GM10248 (cell line): Measurements from ENCODE around the gene ZNF664.

Source experiments
- CTCF ChIA-PET: fragments of 300-600 bp; sonication (Branson Sonifier 250); formaldehyde crosslinking; extraction: SDS; loops from one replicate; lab custom pipeline; 2021; ENCODE audit warnings: antibody characterized with exemption; lab: Yijun Ruan, JAX
- POLR2A ChIA-PET: fragments of 350-650 bp; sonication (Branson Sonifier 250); formaldehyde crosslinking; extraction: SDS; loops from one replicate; lab custom pipeline; 2020; ENCODE audit warnings: antibody characterized with exemption; lab: Yijun Ruan, JAX
- DNase-seq: peaks from one replicate; pipeline ENCODE4 v3.0.0; 2012; ENCODE audit errors: extremely low spot score
- CTCF ChIP-seq: IDR thresholded peaks from 2 replicates; pipeline ENCODE4 v1.5.1; 2012; ENCODE audit warnings: mild to moderate bottlenecking, low read depth; ENCODE audit errors: extremely low read depth, missing control alignments, control extremely low read depth

The ZNF664 gene

GRCh38 chr12:124049451-124050094, 76.6 kb downstream of the ZNF664 start:
- DNase-seq = no peak
- no peak for TF ChIP-seq CTCF
- ChIA-PET POLR2A (no interaction called here), CTCF (no interaction called here)

DNA sequence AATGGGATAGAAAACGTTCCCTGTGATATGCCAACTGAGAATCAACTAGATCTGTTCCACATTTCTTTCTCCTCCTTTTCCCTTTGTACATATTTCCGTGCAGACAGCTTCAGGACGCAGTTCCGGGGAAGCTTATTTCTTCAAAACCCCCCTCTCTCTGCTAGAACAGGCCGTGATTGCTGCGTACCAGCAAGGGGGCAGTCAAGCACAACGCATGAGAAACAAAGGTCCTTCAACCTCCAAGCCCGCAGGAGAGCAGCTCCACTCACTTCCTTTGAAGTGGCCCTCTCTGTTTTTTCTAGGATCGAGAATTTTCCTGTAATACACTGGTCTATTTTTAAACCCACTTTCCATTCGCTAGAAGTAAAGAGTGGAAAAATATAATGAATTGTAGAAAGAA, 80.8 kb downstream of the ZNF664 start:
- DNase-seq = no peak
- CTCF ChIA-PET = interaction anchor here (1.1 to 1.9 kb wide), 2 partner anchors 265 to 267 kb away, joined by 3 to 6 read pairs; no protein-coding TSS in a partner anchor
- peak; percentile 63 for TF ChIP-seq CTCF
- POLR2A ChIA-PET = interaction anchor here (0.6 kb wide), 1 partner anchor 716 kb away, joined by 3 read pairs; no protein-coding TSS in a partner anchor

DNA sequence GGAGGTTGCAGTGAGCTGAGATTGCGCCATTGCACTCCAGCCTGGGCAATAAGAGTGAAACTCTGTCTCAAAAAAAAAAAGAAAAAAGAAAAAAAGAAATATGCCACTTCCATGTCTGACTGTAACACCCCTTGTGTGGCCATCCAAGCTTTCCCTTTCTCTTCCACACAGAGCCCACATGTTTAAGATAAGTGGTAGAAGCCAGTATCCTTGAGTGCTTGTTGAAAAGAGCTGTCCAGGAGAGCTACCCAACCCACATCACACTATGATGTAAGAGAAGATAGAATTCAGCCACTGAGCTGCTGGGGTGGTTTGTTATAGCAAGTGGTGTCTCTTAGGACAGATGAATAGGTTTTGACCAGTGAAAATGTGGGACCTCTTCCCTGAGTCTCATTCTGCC, 82.1 kb downstream of the ZNF664 start:
- DNase-seq = no peak
- no peak for TF ChIP-seq CTCF
- ChIA-PET CTCF (no interaction called here), POLR2A (no interaction called here)

DNA sequence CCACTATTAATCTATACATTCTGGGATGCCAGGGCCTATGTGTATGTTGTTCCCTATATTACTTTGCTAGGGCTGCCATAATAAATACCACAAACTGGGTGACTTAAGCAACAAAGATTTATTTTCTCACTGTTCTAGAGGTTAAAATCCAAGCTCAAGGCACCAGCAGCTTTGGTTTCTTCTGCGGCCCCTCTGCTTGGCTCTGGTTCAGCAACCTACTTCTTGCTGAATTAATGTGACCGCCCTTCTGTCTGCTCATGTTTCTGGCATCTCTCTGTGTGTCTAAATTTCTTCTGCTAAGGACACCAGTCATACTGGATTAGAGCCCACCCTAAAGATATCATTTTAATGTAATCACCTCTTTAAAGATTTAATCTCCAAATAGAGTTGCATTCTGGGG, 84.7 kb downstream of the ZNF664 start:
- ChIA-PET CTCF (no interaction called here), POLR2A (no interaction called here)
- TF ChIP-seq CTCF = no peak
- no peak for DNase-seq

GRCh38 chr12:124059752-124060151, 86.7 kb downstream of the ZNF664 start:
- no peak for TF ChIP-seq CTCF
- no peak for DNase-seq
- POLR2A ChIA-PET = no interaction called here
- CTCF ChIA-PET = no interaction called here
